KMS-11 (cell line): ENCODE data around the gene DENND1A.

Source experiments
- H2AFZ ChIP-seq: fragments of 200-600 bp; sonication (generic); 2 replicates; pipeline ENCODE4 v1.6.1; 2016; ENCODE audit warnings: antibody characterized with exemption, mixed run types, low read depth
- H3K27ac ChIP-seq: fragments of 200-600 bp; sonication (generic); 2 replicates; pipeline ENCODE4 v1.6.1; 2016; ENCODE audit warnings: mild to moderate bottlenecking, mixed run types
- H3K27me3 ChIP-seq: fragments of 200-600 bp; sonication (generic); 2 replicates; pipeline ENCODE4 v1.6.1; 2017; ENCODE audit warnings: mild to moderate bottlenecking, low read depth, mixed run types, moderate library complexity; ENCODE audit not compliant: insufficient read depth
- H3K36me3 ChIP-seq: fragments of 200-600 bp; sonication (generic); 2 replicates; pipeline ENCODE4 v1.6.1; 2017; ENCODE audit warnings: mild to moderate bottlenecking, mixed run types; ENCODE audit not compliant: insufficient read depth
- H3K4me1 ChIP-seq: fragments of 200-600 bp; sonication (generic); 2 replicates; pipeline ENCODE4 v1.6.1; 2016; ENCODE audit warnings: mild to moderate bottlenecking, low read depth, mixed run types; ENCODE audit not compliant: poor library complexity, severe bottlenecking
- H3K4me2 ChIP-seq: fragments of 200-600 bp; sonication (generic); 2 replicates; pipeline ENCODE4 v1.7.0; 2016; ENCODE audit warnings: mild to moderate bottlenecking, mixed run types
- H3K4me3 ChIP-seq: fragments of 200-600 bp; sonication (generic); IDR thresholded peaks from 2 replicates; pipeline ENCODE4 v1.6.1; 2017; ENCODE audit warnings: low read depth, low read length, mixed read lengths; ENCODE audit not compliant: insufficient read depth
- H3K79me2 ChIP-seq: fragments of 200-600 bp; sonication (generic); 2 replicates; pipeline ENCODE4 v1.6.1; 2016; ENCODE audit warnings: low read depth, mixed run types; ENCODE audit not compliant: insufficient read depth
- H3K9ac ChIP-seq: fragments of 200-600 bp; sonication (generic); 2 replicates; pipeline ENCODE4 v1.6.1; 2016; ENCODE audit warnings: mild to moderate bottlenecking, mixed run types
- H4K20me1 ChIP-seq: fragments of 200-600 bp; sonication (generic); 2 replicates; pipeline ENCODE4 v1.6.1; 2016; ENCODE audit warnings: mild to moderate bottlenecking, mixed run types; ENCODE audit not compliant: insufficient read depth
- TF ChIP-seq, protein P1 (sequence below): fragments of 200-600 bp; sonication (generic); conservative IDR thresholded peaks from 2 replicates; pipeline ENCODE4 v1.6.1; 2017; ENCODE audit warnings: low read depth, mild to moderate bottlenecking, antibody characterized with exemption, low read length, moderate library complexity, mixed read lengths

The DENND1A gene

DNA sequence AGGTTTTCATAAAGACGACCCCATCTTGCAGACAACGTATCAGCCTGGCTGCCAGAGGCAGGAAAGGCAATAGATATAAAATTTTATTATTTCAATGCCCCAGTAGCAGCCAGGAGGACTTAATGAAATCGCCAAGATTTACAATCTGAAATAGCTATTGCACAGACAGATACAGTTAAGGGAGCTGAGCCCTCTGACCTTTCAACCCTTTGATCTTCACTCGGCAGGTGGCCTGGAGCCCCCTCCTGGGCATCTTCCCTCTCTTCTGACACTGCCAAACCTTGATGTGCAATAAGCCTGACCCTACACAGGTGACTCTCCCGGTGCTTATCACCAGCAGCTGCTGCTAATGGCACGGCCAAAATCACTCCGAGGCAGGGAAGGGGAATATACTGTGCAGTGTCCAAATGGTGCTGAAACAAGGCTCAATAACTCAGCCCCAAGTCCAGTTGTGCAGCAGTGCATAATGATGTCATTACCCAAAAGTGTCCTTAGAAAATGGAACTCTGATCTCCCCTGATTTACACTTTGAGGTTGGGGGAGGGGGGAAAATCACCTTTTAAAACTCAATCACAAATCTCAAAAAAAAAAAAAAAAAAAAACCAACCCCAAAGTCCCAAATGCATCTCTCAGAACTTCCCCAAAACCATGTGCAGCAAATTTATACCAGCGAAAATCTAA, 331.9 kb downstream of the DENND1A start:
- H4K20me1 ChIP-seq, result no peaks in the 10 kb centered on the region
- H3K4me3 ChIP-seq, result no peak overlapping the region
- H3K4me1 ChIP-seq, result no peaks in the 10 kb centered on the region
- H3K79me2 ChIP-seq, result no peaks in the 10 kb centered on the region
- H3K27me3 ChIP-seq, result no peaks in the 10 kb centered on the region
- H2AFZ ChIP-seq, result no peak overlapping the region
- H3K4me2 ChIP-seq, result no peak overlapping the region
- TF ChIP-seq, protein P1, sequence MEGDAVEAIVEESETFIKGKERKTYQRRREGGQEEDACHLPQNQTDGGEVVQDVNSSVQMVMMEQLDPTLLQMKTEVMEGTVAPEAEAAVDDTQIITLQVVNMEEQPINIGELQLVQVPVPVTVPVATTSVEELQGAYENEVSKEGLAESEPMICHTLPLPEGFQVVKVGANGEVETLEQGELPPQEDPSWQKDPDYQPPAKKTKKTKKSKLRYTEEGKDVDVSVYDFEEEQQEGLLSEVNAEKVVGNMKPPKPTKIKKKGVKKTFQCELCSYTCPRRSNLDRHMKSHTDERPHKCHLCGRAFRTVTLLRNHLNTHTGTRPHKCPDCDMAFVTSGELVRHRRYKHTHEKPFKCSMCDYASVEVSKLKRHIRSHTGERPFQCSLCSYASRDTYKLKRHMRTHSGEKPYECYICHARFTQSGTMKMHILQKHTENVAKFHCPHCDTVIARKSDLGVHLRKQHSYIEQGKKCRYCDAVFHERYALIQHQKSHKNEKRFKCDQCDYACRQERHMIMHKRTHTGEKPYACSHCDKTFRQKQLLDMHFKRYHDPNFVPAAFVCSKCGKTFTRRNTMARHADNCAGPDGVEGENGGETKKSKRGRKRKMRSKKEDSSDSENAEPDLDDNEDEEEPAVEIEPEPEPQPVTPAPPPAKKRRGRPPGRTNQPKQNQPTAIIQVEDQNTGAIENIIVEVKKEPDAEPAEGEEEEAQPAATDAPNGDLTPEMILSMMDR, result no peak
- H3K36me3 ChIP-seq, result no peaks in the 10 kb centered on the region
- no peak overlapping the region for H3K27ac ChIP-seq
- H3K9ac ChIP-seq, result no peak overlapping the region

DNA sequence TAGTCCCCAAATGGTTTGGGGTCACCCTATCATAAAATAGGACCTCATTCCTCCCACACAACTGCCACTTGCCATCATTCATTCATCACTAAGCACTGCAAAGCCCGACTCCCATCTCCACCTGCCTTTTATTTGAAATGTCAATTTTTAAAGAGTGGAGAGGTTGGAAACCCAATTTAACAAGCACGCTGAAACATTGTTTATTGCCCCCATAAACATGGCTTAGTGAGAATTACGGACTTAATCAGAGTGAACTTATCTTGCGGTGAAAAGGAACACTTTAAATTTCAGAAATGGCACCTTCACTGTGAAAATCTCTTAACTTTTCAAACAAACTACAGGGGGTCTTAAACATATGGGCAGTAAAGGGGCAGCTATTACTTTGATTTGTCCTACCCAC, 332.9 kb downstream of the DENND1A start:
- Histone ChIP-seq H3K27ac (no peak overlapping the region), H3K4me3 (no peak overlapping the region), H3K9ac (no peak overlapping the region), H3K27me3 (no peaks in the 10 kb centered on the region), H2AFZ (no peak overlapping the region), H3K79me2 (no peaks in the 10 kb centered on the region), H3K36me3 (no peaks in the 10 kb centered on the region), H4K20me1 (no peaks in the 10 kb centered on the region), H3K4me1 (no peaks in the 10 kb centered on the region), H3K4me2 (no peak overlapping the region)
- TF ChIP-seq, protein P1, result no peak

DNA sequence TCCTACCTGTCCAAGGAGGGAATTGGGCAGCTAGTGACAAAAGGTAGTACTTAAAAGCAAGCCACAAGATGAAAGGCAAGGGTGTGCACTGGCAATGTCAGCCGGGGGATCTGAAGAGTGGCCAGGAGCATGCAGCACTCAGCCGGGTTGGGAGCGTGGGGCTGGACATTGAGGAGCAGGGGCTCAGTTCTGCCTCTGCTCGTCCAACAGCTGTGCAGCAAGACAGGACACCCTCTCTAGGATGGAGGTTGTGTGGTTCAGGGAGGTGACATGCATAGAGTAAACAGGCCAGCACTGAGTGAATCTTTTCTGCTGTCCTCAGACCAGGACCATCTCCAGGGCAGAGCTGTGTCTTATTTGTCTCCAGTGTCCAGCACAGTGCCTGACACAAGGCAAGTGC, 338.6 kb downstream of the DENND1A start:
- Histone ChIP-seq H3K36me3 (no peaks in the 10 kb centered on the region), H3K27ac (no peak overlapping the region), H3K27me3 (no peaks in the 10 kb centered on the region), H2AFZ (no peak overlapping the region), H3K4me1 (no peaks in the 10 kb centered on the region), H3K4me2 (no peak overlapping the region), H3K4me3 (no peak overlapping the region), H4K20me1 (no peaks in the 10 kb centered on the region), H3K9ac (no peak overlapping the region), H3K79me2 (no peaks in the 10 kb centered on the region)
- TF ChIP-seq, protein P1, result no peak

DNA sequence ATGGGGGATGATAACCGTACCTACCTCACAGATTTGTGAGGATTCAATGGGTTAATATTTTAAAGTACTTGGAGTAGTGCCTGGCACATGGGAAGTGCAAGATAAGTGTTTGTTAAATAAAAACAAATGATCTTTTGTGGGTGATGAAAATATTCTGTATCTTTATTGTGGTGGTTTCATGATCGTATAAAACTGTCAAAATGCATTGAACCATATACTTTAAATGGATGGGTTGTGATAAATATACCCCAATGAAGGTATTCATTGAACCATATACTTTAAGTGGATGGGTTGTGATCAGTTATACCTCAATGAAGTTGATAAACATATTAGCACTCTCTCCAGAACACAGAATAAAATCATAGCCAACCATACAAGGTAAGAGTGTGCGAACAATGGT, 339.4 kb downstream of the DENND1A start:
- Histone ChIP-seq H3K36me3 (no peaks in the 10 kb centered on the region), H3K27me3 (no peaks in the 10 kb centered on the region), H2AFZ (no peak overlapping the region), H3K4me1 (no peaks in the 10 kb centered on the region), H3K27ac (no peak overlapping the region), H4K20me1 (no peaks in the 10 kb centered on the region), H3K79me2 (no peaks in the 10 kb centered on the region), H3K4me3 (no peak overlapping the region), H3K9ac (no peak overlapping the region), H3K4me2 (no peak overlapping the region)
- TF ChIP-seq, protein P1, result no peak
